ENCODE measurements around the gene DEFB112. TPM values are rescaled to one million over a fixed set of nuclear protein-coding genes. Genes with fewer than 3 reads are reported as not detected.

DEFB112 gene
- total RNA-seq (2021): not detected in 3 replicates
- not detected for Bru-seq, nascent RNA
- long read RNA-seq, experiment 1: 0 reads
- long read RNA-seq, experiment 2: 0 reads
- long read RNA-seq, experiment 3: 0 reads

GRCh38 chr6:50049829-50050228, at the start of gene DEFB112:
TSS of gene DEFB112 (minus strand) at chr6:50049929. CDS start at chr6:50049869, 60 bp downstream.
- Mint-ChIP-seq H3K4me3 (no peak within 1 kb of the TSS), H3K36me3 (no peaks in the 10 kb centered on the region), H3K27me3 (ENCODE audit: low read depth) (no peaks in the 10 kb centered on the region), H3K27ac (no peak within 1 kb of the TSS), H3K4me1 (no peaks in the 10 kb centered on the region), H3K9me3 (no peaks in the 10 kb centered on the region)
- DNase-seq (ENCODE audit: low spot score) (no peak), ATAC-seq (no peak)
- POLR2A ChIA-PET: no interaction called here
- TF ChIP-seq ZBTB43 (CRISPR knock-in tag; IDR thresholded peaks at IDR 0.05) (no peak), ZSCAN18 (CRISPR knock-in tag; IDR thresholded peaks at IDR 0.05) (no peak), NR2C2 (CRISPR knock-in tag; IDR thresholded peaks at IDR 0.05) (no peak), FOXP4 (CRISPR knock-in tag; IDR thresholded peaks at IDR 0.05) (no peak), ZNF317 (CRISPR knock-in tag; IDR thresholded peaks at IDR 0.05; ENCODE audit: borderline replicate concordance, low read depth) (no peak), MYBL2 (CRISPR knock-in tag; IDR thresholded peaks at IDR 0.05) (no peak)
- CTCF ChIA-PET: no interaction called here

GRCh38 chr6:50098641-50098993, 48.9 kb upstream of the DEFB112 start:
- CTCF ChIA-PET: interaction anchor here (1.2 kb wide), 1 partner anchor 11 kb away, joined by 4 read pairs; no protein-coding TSS in a partner anchor
- H3K36me3 Mint-ChIP-seq: no peaks in the 10 kb centered on the region
- no peak overlapping the region for H3K4me3 Mint-ChIP-seq
- no peak for ATAC-seq
- POLR2A ChIA-PET: no interaction called here
- no peaks in the 10 kb centered on the region; the same call in 1 of the 2 replicates for H3K27me3 Mint-ChIP-seq (ENCODE audit: low read depth)
- no peaks in the 10 kb centered on the region for H3K9me3 Mint-ChIP-seq
- H3K4me1 Mint-ChIP-seq: 0 out of 2 replicates have a peak, but pooled peaks cover 3% of the 10 kb centered on the region
- no peak for DNase-seq (ENCODE audit: low spot score)
- no peak overlapping the region for H3K27ac Mint-ChIP-seq
- TF ChIP-seq NR2C2 (CRISPR knock-in tag; IDR thresholded peaks at IDR 0.05) (no peak), ZMAT4 (CRISPR knock-in tag; IDR thresholded peaks at IDR 0.05) (no peak), ZNF219 (CRISPR knock-in tag; IDR thresholded peaks at IDR 0.05; ENCODE audit: borderline replicate concordance) (no peak), ZNF121 (CRISPR knock-in tag; IDR thresholded peaks at IDR 0.05) (no peak), PRDM15 (CRISPR knock-in tag; IDR thresholded peaks at IDR 0.05) (no peak), RELA (CRISPR knock-in tag; IDR thresholded peaks at IDR 0.05; ENCODE audit: borderline replicate concordance) (no peak), NR3C1 (CRISPR knock-in tag; conservative IDR thresholded peaks at IDR 0.05; ENCODE audit: low read depth) (no peak), ETV6 (CRISPR knock-in tag; IDR thresholded peaks at IDR 0.05) (no peak), ZNF396 (CRISPR knock-in tag; IDR thresholded peaks at IDR 0.05; ENCODE audit: borderline replicate concordance) (no peak), ATF3 (CRISPR knock-in tag; conservative IDR thresholded peaks at IDR 0.05) (no peak), PRRX2 (CRISPR knock-in tag; IDR thresholded peaks at IDR 0.05) (no peak)
